ENCODE measurements around the gene ZNF773. TPM values are rescaled to one million over a fixed set of nuclear protein-coding genes. Genes with fewer than 3 reads are reported as not detected.
A peak's percentile ranks its signal among the peaks of the same experiment; 100 is the strongest.
"Not testable (repeated sequence)": the region's sequence is repeated elsewhere in the genome, so short reads cannot be mapped to it uniquely, and the experiment has no call there.

ZNF773 gene
- total RNA-seq, 1 donor from 2014 or later = 5.1 TPM

GRCh38 chr19:57512845-57513244 lies 13.1 kb downstream of the ZNF773 start:
- H3K9me3 Mint-ChIP-seq = peaks cover 42% of the 10 kb centered on the region
- peaks cover 48% of the 10 kb centered on the region for H3K36me3 Mint-ChIP-seq (ENCODE audit: low read depth)
- H3K27ac Mint-ChIP-seq = no peak overlapping the region
- no peaks in the 10 kb centered on the region for H3K27me3 Mint-ChIP-seq
- H3K4me1 Mint-ChIP-seq = no peaks in the 10 kb centered on the region
- intact Hi-C loops (cut with micrococcal nuclease) = no loop called here
- DNase-seq = peak; percentile 64
- no peak overlapping the region for H3K4me3 Mint-ChIP-seq

GRCh38 chr19:57515255-57515654 lies 15.5 kb downstream of the ZNF773 start:
- Mint-ChIP-seq H3K36me3 (ENCODE audit: low read depth) (peaks cover 38% of the 10 kb centered on the region), H3K4me3 (no peak overlapping the region), H3K27ac (no peak overlapping the region), H3K9me3 (peaks cover 42% of the 10 kb centered on the region), H3K4me1 (no peaks in the 10 kb centered on the region), H3K27me3 (no peaks in the 10 kb centered on the region)
- DNase-seq = no peak
- intact Hi-C loops (cut with micrococcal nuclease) = no loop called here

GRCh38 chr19:57518021-57518420 lies 18.3 kb downstream of the ZNF773 start:
- Mint-ChIP-seq H3K36me3 (ENCODE audit: low read depth) (peaks cover 31% of the 10 kb centered on the region), H3K9me3 (peaks cover 49% of the 10 kb centered on the region)
- H3K27me3 Mint-ChIP-seq; intact Hi-C loops (cut with micrococcal nuclease); H3K4me1 Mint-ChIP-seq; H3K4me3 Mint-ChIP-seq; DNase-seq; H3K27ac Mint-ChIP-seq: not testable (repeated sequence)

GRCh38 chr19:57527136-57527881 lies 27.6 kb downstream of the ZNF773 start, which contains the start of gene ZNF549:
ZNF549 (plus strand) TSS chr19:57527356; CDS start chr19:57527574, 218 bp downstream.
- DNase-seq = peak; percentile 96
- H3K4me1 Mint-ChIP-seq = peaks cover 14% of the 10 kb centered on the region
- H3K9me3 Mint-ChIP-seq = peaks cover 33% of the 10 kb centered on the region
- intact Hi-C loops (cut with micrococcal nuclease) = loop anchor here (1.0 kb wide), 5 partner anchors 28 to 138 kb away; partner anchors contain the start of genes ZNF419, ZNF548, ZNF550 and ZNF773
- peak within 1 kb of the TSS; percentile 99 for H3K4me3 Mint-ChIP-seq
- peak within 1 kb of the TSS; percentile 57 for H3K27ac Mint-ChIP-seq
- peaks cover 30% of the 10 kb centered on the region for H3K36me3 Mint-ChIP-seq (ENCODE audit: low read depth)
- H3K27me3 Mint-ChIP-seq = no peaks in the 10 kb centered on the region

- DNase-seq = no peak
- Mint-ChIP-seq H3K4me3 (no peak overlapping the region), H3K27ac (no peak overlapping the region), H3K27me3 (no peaks in the 10 kb centered on the region), H3K9me3 (peaks cover 56% of the 10 kb centered on the region), H3K4me1 (no peaks in the 10 kb centered on the region), H3K36me3 (ENCODE audit: low read depth) (peaks cover 97% of the 10 kb centered on the region)
- intact Hi-C loops (cut with micrococcal nuclease) = no loop called here
These were observed 38.3 kb downstream of the ZNF773 start for GRCh38 chr19:57537953-57538547.

GRCh38 chr19:57546513-57546912 lies 46.8 kb downstream of the ZNF773 start:
- no peak for DNase-seq
- Mint-ChIP-seq H3K9me3 (peaks cover 46% of the 10 kb centered on the region), H3K4me1 (no peaks in the 10 kb centered on the region), H3K36me3 (ENCODE audit: low read depth) (peaks cover 96% of the 10 kb centered on the region), H3K27ac (no peak overlapping the region), H3K27me3 (no peaks in the 10 kb centered on the region), H3K4me3 (no peak overlapping the region)
- intact Hi-C loops (cut with micrococcal nuclease) = no loop called here

GRCh38 chr19:57552432-57552831 lies 52.7 kb downstream of the ZNF773 start:
- H3K4me3 Mint-ChIP-seq = no peak overlapping the region
- DNase-seq = no peak
- no peaks in the 10 kb centered on the region for H3K27me3 Mint-ChIP-seq
- H3K9me3 Mint-ChIP-seq = peaks cover 51% of the 10 kb centered on the region
- H3K4me1 Mint-ChIP-seq = no peaks in the 10 kb centered on the region
- H3K27ac Mint-ChIP-seq = no peak overlapping the region
- peaks cover 97% of the 10 kb centered on the region for H3K36me3 Mint-ChIP-seq (ENCODE audit: low read depth)
- intact Hi-C loops (cut with micrococcal nuclease) = no loop called here

- peaks cover 39% of the 10 kb centered on the region for H3K9me3 Mint-ChIP-seq
- H3K27me3 Mint-ChIP-seq = no peaks in the 10 kb centered on the region
- intact Hi-C loops (cut with micrococcal nuclease) = loop anchor here (5.0 kb wide), 1 partner anchor 60 kb away; the partner anchor contains the start of gene ZNF773
- H3K4me3 Mint-ChIP-seq = peak overlapping the region; percentile 99
- H3K36me3 Mint-ChIP-seq (ENCODE audit: low read depth) = peaks cover 63% of the 10 kb centered on the region
- DNase-seq = no peak
- H3K27ac Mint-ChIP-seq = no peak overlapping the region
- peaks cover 23% of the 10 kb centered on the region for H3K4me1 Mint-ChIP-seq
These were observed 57.9 kb downstream of the ZNF773 start for GRCh38 chr19:57557659-57558058.

Other genes with a start within 250 kb of the ZNF773 start
- 42.3 and 49.1 TPM in 2 replicates for gene ZNF460, start 219.5 kb upstream of the ZNF773 start, total RNA-seq
- 4.9 and 5.3 TPM in 2 replicates for gene ZNF543, start 179.5 kb upstream of the ZNF773 start, total RNA-seq
- 5.3 and 5.8 TPM in 2 replicates for gene ZNF304, start 148.7 kb upstream of the ZNF773 start, total RNA-seq
- gene TRAPPC2B, start 136.4 kb upstream of the ZNF773 start, total RNA-seq = 4.1 and 4.3 TPM in 2 replicates
- 1.3 and 1.6 TPM in 2 replicates for gene ZNF547, start 136.4 kb upstream of the ZNF773 start, total RNA-seq
- 10.6 and 12.7 TPM in 2 replicates for gene ZNF548, start 110.1 kb upstream of the ZNF773 start, total RNA-seq
- gene ZNF17, start 88.8 kb upstream of the ZNF773 start, total RNA-seq = 7.4 and 7.8 TPM in 2 replicates
- gene ZNF749, start 64.6 kb upstream of the ZNF773 start, total RNA-seq = 22.5 and 26.5 TPM in 2 replicates
- not detected in 2 replicates for gene VN1R1, start 42.8 kb upstream of the ZNF773 start, total RNA-seq
- 2.5 and 2.8 TPM in 2 replicates for gene ZNF772, start 22.4 kb upstream of the ZNF773 start, total RNA-seq
- gene ZNF419, start 12.2 kb upstream of the ZNF773 start, total RNA-seq = 4.6 and 4.9 TPM in 2 replicates
- 4.0 and 4.9 TPM in 2 replicates for gene ZNF549, start 27.4 kb downstream of the ZNF773 start, total RNA-seq
- gene ZNF550, start 59.9 kb downstream of the ZNF773 start, total RNA-seq = 7.4 and 9.3 TPM in 2 replicates
- gene ZNF416, start 79.0 kb downstream of the ZNF773 start, total RNA-seq = 3.4 and 3.5 TPM in 2 replicates
- 2.8 and 4.1 TPM in 2 replicates for gene ZIK1, start 84.2 kb downstream of the ZNF773 start, total RNA-seq
- gene ZNF530, start 99.9 kb downstream of the ZNF773 start, total RNA-seq = 4.5 and 5.7 TPM in 2 replicates
- 7.2 and 9.1 TPM in 2 replicates for gene ZNF134, start 114.3 kb downstream of the ZNF773 start, total RNA-seq
- gene ZNF211, start 133.2 kb downstream of the ZNF773 start, total RNA-seq = 7.7 and 10.0 TPM in 2 replicates
- gene ZSCAN4, start 169.0 kb downstream of the ZNF773 start, total RNA-seq = not detected in 2 replicates
- gene ZNF551, start 182.0 kb downstream of the ZNF773 start, total RNA-seq = 10.0 and 10.7 TPM in 2 replicates
- gene ZNF154, start 209.3 kb downstream of the ZNF773 start, total RNA-seq = 3.1 and 3.9 TPM in 2 replicates
- 5.1 and 5.5 TPM in 2 replicates for gene ZNF671, start 227.7 kb downstream of the ZNF773 start, total RNA-seq
- gene ZNF776, start 246.9 kb downstream of the ZNF773 start, total RNA-seq = 7.5 and 7.9 TPM in 2 replicates

All from activated CD4-positive, alpha-beta T cell treated with anti-CD3 and anti-CD28 coated beads, Interleukin-2, amount 10 ng/mL, durations not matched to agents 24 days and 14 days (primary cell).